Jurkat, Clone E6-1 (cell line): Measurements from ENCODE around the gene LTBP2. TPM values are rescaled to one million over a fixed set of nuclear protein-coding genes. Genes with fewer than 3 reads are reported as not detected.

Source experiments
- DNase-seq: peaks from one replicate; pipeline ENCODE4 v3.0.0-alpha.2; 2011; ENCODE audit warnings: low read depth, low spot score
- H3K4me3 ChIP-seq: 2 replicates; pipeline ENCODE4 v1.5.1; 2011; ENCODE audit warnings: mild to moderate bottlenecking, low read length, control low read depth, moderate library complexity
- polyA plus RNA-seq: library from polyadenylated mRNA; unstranded; fragments of >200 nt; gene quantifications from one replicate; pipeline ENCODE4 v1.2.1, GENCODE V29; 2012; ENCODE audit warnings: missing spikeins; ENCODE audit not compliant: insufficient read length, insufficient read depth

Gene LTBP2
- polyA plus RNA-seq, result 0.48 TPM

DNA sequence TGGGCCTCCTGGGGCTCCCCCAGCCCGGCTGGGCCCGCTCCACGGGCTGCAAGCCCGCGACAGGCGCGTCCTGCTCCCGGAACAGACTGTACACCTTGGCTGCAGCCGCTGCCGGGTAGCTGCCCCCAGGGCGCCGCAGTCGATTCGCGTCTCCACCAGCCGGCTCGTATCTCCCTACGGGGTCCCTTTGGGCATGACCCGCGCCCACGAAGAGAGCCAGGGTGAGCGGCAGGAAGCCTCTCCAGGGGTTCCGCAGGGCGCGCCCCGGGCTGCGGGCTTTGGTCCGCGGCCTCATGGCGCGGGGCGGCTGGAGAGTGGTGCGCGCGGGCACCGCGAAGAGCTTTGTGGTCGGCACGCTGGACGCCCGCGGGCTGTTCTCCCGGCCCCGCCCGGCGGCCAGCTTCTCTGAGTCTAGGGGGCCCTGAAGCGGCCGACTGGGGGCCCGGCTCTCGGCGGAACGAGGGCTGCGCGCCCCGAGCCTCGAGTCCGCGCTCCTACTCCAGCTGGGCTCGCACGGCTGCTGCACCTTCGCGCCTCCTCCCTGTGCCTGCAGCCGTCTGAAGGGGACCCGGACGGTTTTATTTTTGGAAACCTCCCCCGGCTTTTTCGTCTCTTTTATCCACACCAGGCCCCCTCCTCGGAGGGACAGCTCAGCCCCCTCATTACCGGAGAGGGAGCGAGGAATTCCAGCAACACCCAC is at the start of gene LTBP2:
Gene LTBP2 (minus strand): TSS at position 588 of the 700 bp plus-strand sequence. CDS start 293 bp downstream, at position 295.
- no peak for DNase-seq

DNA sequence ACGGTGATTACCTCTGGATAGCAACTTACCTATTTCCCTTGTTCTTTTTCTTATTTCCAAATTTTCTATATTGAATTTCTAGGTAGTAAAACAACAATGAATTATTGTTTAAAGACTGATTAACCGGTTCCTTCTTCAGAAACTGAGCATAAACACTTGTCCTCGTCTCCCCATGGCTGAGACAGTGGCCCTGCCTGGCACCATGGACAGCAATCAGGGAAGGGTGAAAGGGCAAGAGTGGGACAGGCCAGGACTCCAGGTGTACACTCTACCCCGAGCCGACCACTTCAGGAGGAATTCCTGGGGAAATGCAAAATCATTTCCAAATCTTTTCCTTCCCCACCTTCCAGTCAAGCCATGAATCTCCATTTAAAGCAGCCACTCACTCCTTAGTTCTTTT is 48.8 kb upstream of the LTBP2 start:
- DNase-seq, result no peak

More for the DNA sequence above, at the start of gene LTBP2:
- peak within 1 kb of the TSS; percentile 45 for H3K4me3 ChIP-seq

DNA sequence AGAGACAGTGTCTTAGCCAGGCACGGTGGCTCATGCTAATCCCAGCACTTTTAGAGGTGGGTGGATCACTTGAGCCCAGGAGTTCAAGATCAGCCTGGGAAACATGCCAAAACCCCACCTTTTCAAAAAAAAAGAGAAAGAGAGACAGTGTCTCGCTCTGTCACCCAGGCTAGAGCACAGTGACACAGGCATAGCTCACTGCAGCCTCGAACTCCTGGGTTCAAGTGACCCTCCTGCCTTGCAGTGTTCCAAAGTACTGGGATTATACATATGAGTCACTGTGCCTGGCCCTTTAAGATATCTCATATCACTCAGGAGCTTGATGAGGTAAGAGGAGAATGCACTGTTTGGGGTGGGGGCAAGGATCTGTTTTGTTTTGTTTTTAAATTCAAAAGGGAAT is 48.1 kb upstream of the LTBP2 start:
- no peak for DNase-seq
- H3K4me3 ChIP-seq, result no peak overlapping the region

More for the DNA sequence above, 48.8 kb upstream of the LTBP2 start:
- H3K4me3 ChIP-seq, result no peak overlapping the region

- H3K4me3 ChIP-seq, result no peak overlapping the region
- DNase-seq, result no peak
Observed at GRCh38 chr14:74658535-74659131, 46.6 kb upstream of the LTBP2 start.

DNA sequence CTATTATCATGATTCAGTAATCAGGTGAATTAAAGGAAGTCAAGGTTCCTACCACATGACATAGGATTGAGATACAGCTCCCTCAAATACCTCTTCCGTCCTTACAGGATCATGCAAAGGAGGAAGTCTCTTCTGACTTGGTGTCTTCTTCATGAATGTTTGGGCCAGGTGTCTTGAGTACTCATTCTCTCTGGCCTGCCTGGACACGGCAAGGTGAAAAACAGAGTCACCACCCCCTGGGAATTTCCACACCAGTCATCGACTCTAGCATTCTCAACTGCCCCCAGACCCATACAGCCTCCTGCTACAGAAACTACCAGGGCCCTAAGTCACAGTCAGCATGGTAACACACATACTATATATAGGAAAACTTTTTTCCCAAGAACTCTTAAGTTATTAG is 44.9 kb upstream of the LTBP2 start:
- no peak overlapping the region for H3K4me3 ChIP-seq
- DNase-seq, result no peak

- DNase-seq, result no peak
- no peak overlapping the region for H3K4me3 ChIP-seq
Observed at GRCh38 chr14:74655599-74656395, 43.8 kb upstream of the LTBP2 start.

- no peak for DNase-seq
Observed at GRCh38 chr14:74654931-74655330, 42.9 kb upstream of the LTBP2 start.

GRCh38 chr14:74653386-74654138 is 41.5 kb upstream of the LTBP2 start:
- H3K4me3 ChIP-seq, result no peak overlapping the region

More at GRCh38 chr14:74654931-74655330, 42.9 kb upstream of the LTBP2 start:
- H3K4me3 ChIP-seq, result no peak overlapping the region

GRCh38 chr14:74652541-74652940 is 40.5 kb upstream of the LTBP2 start:
- no peak overlapping the region for H3K4me3 ChIP-seq
- DNase-seq, result no peak

More at GRCh38 chr14:74653386-74654138, 41.5 kb upstream of the LTBP2 start:
- peak; percentile 6 for DNase-seq

DNA sequence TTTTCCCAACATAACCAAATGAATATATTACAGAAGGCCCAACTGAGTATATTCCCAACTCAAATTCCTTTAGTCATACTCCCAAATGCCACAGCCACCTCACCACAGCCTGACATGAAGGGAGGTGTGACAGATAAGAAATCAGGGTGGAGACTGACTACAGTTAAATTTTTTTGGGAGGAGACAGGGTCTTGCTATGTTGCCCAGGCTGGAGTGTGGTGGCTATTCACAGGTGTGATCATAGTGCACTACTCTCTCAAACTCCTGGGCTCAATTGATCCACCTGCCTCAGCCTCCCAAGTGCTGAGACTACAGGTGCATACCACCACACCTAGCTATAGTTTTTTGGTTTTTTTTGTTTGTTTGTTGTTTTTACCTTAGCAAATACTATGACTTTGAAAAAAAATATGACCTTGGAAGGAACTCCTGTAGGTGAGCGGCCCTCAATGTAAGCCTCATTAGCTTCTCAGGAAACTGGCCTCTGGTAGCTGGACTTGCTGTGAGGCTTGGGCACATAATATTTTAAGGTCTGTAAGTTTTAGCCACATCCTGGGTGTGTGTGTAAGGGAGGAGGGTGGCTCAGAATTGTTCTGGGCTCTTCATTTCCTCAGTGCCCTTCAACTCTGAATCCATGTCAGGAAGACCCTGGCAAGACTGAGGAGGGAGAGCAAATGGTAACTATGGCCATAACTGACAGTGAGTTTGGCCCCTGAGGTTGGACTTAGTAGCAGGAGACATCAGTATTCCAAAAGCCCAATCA is 39.1 kb upstream of the LTBP2 start:
- no peak overlapping the region for H3K4me3 ChIP-seq
- DNase-seq, result no peak

DNA sequence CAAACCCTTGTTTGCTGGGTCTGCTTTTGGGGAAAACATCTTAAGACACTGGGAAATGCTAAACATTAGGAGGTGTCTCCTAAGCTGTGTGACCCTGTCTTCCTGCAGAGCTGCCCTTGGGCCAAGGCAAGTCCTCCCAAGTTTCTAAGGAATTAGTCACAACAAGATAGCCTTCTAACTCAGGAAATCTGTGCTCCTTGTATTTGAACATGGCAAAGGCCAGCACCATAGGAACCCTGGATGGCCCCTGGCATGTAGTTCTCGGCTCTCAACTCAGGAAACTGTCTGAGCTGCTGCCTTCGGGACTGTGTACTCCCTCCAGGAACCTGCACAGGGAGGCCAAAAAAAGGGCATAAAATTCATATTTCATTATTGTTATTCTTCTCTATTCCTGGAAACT is 37.6 kb upstream of the LTBP2 start:
- no peak overlapping the region for H3K4me3 ChIP-seq
- no peak for DNase-seq

DNA sequence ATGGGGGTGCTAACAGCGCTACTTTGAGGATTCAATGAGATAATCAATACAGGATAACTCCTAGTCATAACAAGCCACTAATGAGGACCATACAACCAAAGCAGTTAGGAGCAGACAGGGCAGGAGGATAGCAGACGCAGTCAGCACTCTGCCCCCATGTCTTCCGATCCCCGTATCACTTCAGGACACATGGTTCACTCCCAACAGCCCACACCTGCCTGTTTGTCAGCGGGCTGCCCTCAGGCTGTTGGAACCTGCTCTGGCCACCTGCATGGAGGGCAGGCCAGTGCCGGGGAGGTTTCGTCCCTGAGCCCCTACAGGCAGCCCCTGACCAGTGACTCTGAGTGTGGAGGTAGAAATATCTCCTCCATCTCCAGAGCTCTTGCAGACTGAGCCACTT is 37.1 kb upstream of the LTBP2 start:
- DNase-seq, result no peak

DNA sequence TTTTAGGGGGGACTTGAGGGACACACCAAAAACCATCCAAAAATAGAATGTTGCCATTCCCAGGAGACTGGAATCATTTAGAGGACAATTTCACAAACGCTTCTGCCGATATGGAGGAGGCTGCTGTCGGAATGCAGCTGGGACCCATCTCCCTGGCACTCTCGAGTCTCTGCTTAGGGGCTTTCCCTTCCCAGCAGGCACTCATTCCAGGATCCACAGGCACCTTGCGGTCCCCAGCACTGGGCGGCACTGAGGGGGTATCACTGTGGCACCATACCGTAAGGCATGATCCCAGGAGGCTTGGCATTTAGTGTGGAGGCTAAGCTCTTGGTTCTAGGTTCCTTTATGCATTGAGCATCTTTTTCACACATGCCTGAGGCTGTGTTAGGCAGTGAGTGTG is 36.6 kb upstream of the LTBP2 start:
- no peak for DNase-seq
- no peak overlapping the region for H3K4me3 ChIP-seq

More for the DNA sequence above, 37.1 kb upstream of the LTBP2 start:
- H3K4me3 ChIP-seq, result no peak overlapping the region

GRCh38 chr14:74647678-74648461 is 35.8 kb upstream of the LTBP2 start:
- no peak for DNase-seq
- H3K4me3 ChIP-seq, result no peak overlapping the region

DNA sequence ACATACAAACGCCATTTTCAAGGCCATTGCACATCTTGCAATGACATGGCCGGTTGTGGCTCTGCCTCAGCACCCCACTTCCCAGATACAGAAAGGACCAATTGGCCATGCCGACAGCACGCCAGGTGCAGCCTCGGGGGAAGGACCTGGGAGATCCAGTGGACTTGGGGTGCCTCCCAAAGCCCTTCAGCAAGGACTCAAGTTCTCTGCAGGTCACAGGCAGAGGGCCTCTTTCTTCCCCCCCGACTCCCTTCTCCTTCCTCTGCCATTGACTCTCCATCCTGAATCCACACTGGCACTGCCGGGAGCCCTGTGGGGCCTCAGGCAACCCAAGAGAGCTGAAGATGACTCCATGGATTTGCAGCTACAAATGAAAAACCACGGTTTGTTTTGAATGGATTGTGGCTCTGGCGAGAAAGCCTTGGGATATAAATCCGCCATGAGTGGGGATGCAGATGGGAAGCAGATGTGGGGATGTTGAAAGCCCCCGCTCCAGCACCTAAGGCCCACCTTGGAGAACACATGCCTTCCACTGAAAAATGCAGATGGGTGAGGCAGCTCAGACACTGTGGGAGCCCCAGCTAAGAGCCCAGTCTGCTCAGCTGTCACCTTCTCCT is 35.1 kb upstream of the LTBP2 start:
- H3K4me3 ChIP-seq, result no peak overlapping the region
- no peak for DNase-seq

- no peak overlapping the region for H3K4me3 ChIP-seq
- no peak for DNase-seq
Observed at GRCh38 chr14:74645756-74646470, 33.9 kb upstream of the LTBP2 start.

DNA sequence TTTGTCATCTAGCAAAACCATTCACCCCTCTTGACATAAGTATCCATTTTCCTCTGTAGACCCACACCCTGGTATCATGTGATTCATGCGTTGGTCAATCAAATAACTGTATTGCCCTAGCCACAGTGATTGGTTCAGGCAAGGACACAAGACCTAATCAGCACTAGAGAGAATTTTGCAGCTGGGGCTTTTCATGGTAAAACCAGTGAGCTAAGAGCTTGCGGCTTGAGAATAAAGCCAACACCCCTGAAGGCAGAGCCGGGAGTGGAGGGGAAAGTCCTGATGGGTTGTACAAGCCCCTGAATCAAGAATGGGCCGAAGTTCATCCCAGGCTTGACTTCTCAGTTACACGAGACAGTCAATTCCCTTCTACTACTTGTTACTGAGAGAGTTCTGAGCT is 33.2 kb upstream of the LTBP2 start:
- DNase-seq, result no peak
- H3K4me3 ChIP-seq, result no peak overlapping the region
